ENCODE measurements around the gene GOLGA3. TPM values are rescaled to one million over a fixed set of nuclear protein-coding genes. Genes with fewer than 3 reads are reported as not detected.

Gene GOLGA3
- total RNA-seq, 2 experiments from 2014 or later: 31.5 to 34.0 TPM

DNA sequence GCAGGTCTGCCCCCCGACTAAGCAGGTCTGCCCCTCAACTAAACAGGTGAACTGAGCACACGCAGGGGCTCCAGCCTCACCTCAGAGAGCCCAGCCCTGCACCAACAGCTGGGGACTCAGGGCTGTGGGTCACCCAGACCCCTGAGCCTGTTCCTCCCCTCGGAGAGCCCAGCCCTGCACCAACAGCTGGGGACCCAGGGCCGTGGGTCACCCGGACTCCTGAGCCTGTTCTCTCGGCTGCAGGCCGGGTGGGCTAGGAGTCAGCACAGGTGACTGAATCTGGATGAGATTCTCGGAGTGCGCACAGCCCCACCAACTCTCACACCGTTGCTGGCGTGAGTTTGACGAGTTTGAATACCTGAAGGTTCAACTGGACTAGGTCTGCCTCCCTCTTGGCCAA lies 46.7 kb downstream of the GOLGA3 start:
- Mint-ChIP-seq H3K4me3 (no peak overlapping the region), H3K4me1 (ENCODE audit: low read depth) (no peaks in the 10 kb centered on the region), H3K9me3 (no peaks in the 10 kb centered on the region), H3K27me3 (no peaks in the 10 kb centered on the region), H3K27ac (no peak overlapping the region), H3K36me3 (ENCODE audit: low read depth) (peaks cover 76% of the 10 kb centered on the region)
- ATAC-seq (ENCODE audit: poor library complexity) (no peak), DNase-seq (no peak)
- ChIA-PET POLR2A (no interaction called here), CTCF (no interaction called here)
- TF ChIP-seq CTCF (IDR thresholded peaks at IDR 0.05): no peak
- intact Hi-C loops (cut with DNase I, micrococcal nuclease): no loop called here
- H3K4me1 ChIP-seq (ENCODE audit: insufficient read depth, low read length): no peaks in the 10 kb centered on the region
- H3K27ac ChIP-seq (ENCODE audit: low read depth in 1 of 2, low read length in 2 of 2): no peak overlapping the region
- no peak overlapping the region for H3K4me3 ChIP-seq (ENCODE audit: low read length)
- peaks cover 79% of the 10 kb centered on the region for H3K36me3 ChIP-seq (ENCODE audit: insufficient read depth, low read length)
- no peaks in the 10 kb centered on the region for H3K9me3 ChIP-seq (ENCODE audit: control insufficient read depth in 1 of 2, insufficient read depth in 1 of 2, low read length in 2 of 2)
- H3K27me3 ChIP-seq (ENCODE audit: control insufficient read depth in 1 of 2, insufficient read depth in 2 of 2, low read length in 2 of 2): no peaks in the 10 kb centered on the region

DNA sequence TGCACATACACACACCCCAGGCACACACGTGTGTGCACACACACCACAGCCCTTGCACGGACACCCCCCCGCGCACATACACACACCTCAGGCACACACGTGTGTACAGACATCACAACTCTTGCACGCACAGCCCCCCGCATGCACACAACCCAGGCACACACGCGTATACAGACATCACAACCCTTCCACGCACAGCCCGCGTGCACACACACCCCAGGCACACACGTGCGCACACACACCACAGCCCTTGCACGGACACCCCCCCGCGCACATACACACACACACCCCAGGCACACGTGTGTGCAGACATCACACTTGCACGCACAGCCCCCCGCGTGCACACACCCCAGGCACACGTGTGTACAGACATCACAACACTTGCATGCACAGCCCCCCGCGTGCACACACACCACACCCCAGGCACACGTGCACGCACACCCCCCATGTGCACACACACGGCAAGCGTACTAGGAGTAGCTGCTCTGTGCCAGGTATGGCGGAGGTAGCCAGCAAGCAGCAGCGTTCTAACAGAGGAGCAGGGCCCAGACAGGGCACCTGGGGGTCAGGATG lies 48.8 kb downstream of the GOLGA3 start:
- H3K4me1 Mint-ChIP-seq (ENCODE audit: low read depth): no peaks in the 10 kb centered on the region
- no peak for TF ChIP-seq CTCF (IDR thresholded peaks at IDR 0.05)
- ATAC-seq (ENCODE audit: poor library complexity): no peak
- no peaks in the 10 kb centered on the region for H3K27me3 Mint-ChIP-seq
- ChIA-PET CTCF (no interaction called here), POLR2A (no interaction called here)
- H3K9me3 ChIP-seq (ENCODE audit: control insufficient read depth in 1 of 2, insufficient read depth in 1 of 2, low read length in 2 of 2): no peaks in the 10 kb centered on the region
- peaks cover 72% of the 10 kb centered on the region for H3K36me3 Mint-ChIP-seq (ENCODE audit: low read depth)
- H3K4me3 ChIP-seq (ENCODE audit: low read length): no peak overlapping the region
- H3K4me3 Mint-ChIP-seq: no peak overlapping the region
- H3K36me3 ChIP-seq (ENCODE audit: insufficient read depth, low read length): peaks cover 78% of the 10 kb centered on the region
- DNase-seq: no peak
- H3K4me1 ChIP-seq (ENCODE audit: insufficient read depth, low read length): no peaks in the 10 kb centered on the region
- H3K27ac Mint-ChIP-seq: no peak overlapping the region
- no peaks in the 10 kb centered on the region for H3K27me3 ChIP-seq (ENCODE audit: control insufficient read depth in 1 of 2, insufficient read depth in 2 of 2, low read length in 2 of 2)
- H3K27ac ChIP-seq (ENCODE audit: low read depth in 1 of 2, low read length in 2 of 2): no peak overlapping the region
- intact Hi-C loops (cut with DNase I, micrococcal nuclease): no loop called here
- no peaks in the 10 kb centered on the region for H3K9me3 Mint-ChIP-seq

DNA sequence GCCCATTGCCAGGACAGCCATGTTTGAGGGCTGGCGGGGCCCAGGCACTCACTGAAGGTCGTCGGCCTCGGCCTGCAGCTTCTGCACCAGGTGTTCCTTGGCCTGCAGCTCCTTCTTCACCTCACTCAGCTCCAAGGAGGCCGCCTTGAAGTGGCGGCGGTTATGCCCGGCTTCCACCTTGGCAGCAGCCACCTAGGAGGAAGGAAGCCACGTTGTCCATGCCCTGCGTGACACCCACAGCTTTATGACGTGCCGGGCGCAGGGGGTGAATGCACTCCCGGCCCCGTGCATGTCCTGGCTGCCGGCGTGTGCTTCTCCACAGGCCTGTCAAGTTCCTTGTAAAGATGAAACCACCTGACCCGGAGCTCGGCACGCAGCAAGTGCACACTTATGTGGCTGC lies 51.1 kb downstream of the GOLGA3 start:
- H3K36me3 Mint-ChIP-seq (ENCODE audit: low read depth): peaks cover 69% of the 10 kb centered on the region
- H3K4me1 Mint-ChIP-seq (ENCODE audit: low read depth): peaks cover 18% of the 10 kb centered on the region
- TF ChIP-seq CTCF (IDR thresholded peaks at IDR 0.05): no peak
- Histone ChIP-seq H3K9me3 (ENCODE audit: control insufficient read depth in 1 of 2, insufficient read depth in 1 of 2, low read length in 2 of 2) (peaks cover 0 to 8% of the 10 kb centered on the region in 2 experiments), H3K27ac (ENCODE audit: low read depth in 1 of 2, low read length in 2 of 2) (no peak overlapping the region), H3K27me3 (ENCODE audit: control insufficient read depth in 1 of 2, insufficient read depth in 2 of 2, low read length in 2 of 2) (no peaks in the 10 kb centered on the region), H3K4me3 (ENCODE audit: low read length) (no peak overlapping the region), H3K4me1 (ENCODE audit: insufficient read depth, low read length) (peaks cover 20% of the 10 kb centered on the region), H3K36me3 (ENCODE audit: insufficient read depth, low read length) (peaks cover 81% of the 10 kb centered on the region)
- ChIA-PET CTCF (no interaction called here), POLR2A (no interaction called here)
- no peak for ATAC-seq (ENCODE audit: poor library complexity)
- H3K27me3 Mint-ChIP-seq: no peaks in the 10 kb centered on the region
- H3K27ac Mint-ChIP-seq: no peak overlapping the region
- DNase-seq: no peak
- no peaks in the 10 kb centered on the region for H3K9me3 Mint-ChIP-seq
- intact Hi-C loops (cut with DNase I, micrococcal nuclease): no loop called here
- no peak overlapping the region for H3K4me3 Mint-ChIP-seq

Measured in CD4-positive, alpha-beta T cell (primary cell).